ENCODE measurements around the gene GNAO1. TPM values are rescaled to one million over a fixed set of nuclear protein-coding genes. Genes with fewer than 3 reads are reported as not detected.

GNAO1 gene
- total and polyA plus RNA-seq, 9 of the 15 experiments (the other 6 are each of a cell fraction or from before 2014, with no cell fraction given) = 0.07 to 0.42 (median 0.08) TPM; not detected in 5

DNA sequence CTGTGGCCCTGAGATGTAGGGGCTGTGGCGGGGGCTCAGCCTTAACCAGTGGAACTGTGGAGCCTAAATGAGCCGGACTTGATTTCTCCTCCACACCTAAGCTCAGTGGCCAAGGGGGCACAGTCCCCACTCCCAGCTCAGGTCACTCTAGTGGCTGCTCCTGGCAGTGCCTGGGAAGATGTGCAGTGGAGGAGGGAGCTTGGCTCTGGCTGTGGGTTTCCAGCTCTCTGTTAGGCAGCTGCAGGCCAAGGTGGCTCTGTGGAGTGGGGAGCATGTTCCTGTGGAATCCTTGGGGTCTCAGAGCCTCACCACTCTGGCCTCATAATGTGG, 157.8 kb downstream of the GNAO1 start (continued):
- TF ChIP-seq, protein P1, sequence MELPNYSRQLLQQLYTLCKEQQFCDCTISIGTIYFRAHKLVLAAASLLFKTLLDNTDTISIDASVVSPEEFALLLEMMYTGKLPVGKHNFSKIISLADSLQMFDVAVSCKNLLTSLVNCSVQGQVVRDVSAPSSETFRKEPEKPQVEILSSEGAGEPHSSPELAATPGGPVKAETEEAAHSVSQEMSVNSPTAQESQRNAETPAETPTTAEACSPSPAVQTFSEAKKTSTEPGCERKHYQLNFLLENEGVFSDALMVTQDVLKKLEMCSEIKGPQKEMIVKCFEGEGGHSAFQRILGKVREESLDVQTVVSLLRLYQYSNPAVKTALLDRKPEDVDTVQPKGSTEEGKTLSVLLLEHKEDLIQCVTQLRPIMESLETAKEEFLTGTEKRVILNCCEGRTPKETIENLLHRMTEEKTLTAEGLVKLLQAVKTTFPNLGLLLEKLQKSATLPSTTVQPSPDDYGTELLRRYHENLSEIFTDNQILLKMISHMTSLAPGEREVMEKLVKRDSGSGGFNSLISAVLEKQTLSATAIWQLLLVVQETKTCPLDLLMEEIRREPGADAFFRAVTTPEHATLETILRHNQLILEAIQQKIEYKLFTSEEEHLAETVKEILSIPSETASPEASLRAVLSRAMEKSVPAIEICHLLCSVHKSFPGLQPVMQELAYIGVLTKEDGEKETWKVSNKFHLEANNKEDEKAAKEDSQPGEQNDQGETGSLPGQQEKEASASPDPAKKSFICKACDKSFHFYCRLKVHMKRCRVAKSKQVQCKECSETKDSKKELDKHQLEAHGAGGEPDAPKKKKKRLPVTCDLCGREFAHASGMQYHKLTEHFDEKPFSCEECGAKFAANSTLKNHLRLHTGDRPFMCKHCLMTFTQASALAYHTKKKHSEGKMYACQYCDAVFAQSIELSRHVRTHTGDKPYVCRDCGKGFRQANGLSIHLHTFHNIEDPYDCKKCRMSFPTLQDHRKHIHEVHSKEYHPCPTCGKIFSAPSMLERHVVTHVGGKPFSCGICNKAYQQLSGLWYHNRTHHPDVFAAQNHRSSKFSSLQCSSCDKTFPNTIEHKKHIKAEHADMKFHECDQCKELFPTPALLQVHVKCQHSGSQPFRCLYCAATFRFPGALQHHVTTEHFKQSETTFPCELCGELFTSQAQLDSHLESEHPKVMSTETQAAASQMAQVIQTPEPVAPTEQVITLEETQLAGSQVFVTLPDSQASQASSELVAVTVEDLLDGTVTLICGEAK (IDR thresholded peaks at IDR 0.05) = no peak
- TF ChIP-seq, protein P1 (CRISPR knock-in tag; IDR thresholded peaks at IDR 0.05) = no peak
- TF ChIP-seq ZNF354B (CRISPR knock-in tag; IDR thresholded peaks at IDR 0.05) (no peak), JUNB (CRISPR knock-in tag; conservative IDR thresholded peaks at IDR 0.05) (no peak), PTRF (tag; IDR thresholded peaks at IDR 0.05) (no peak), ZNF778 (CRISPR knock-in tag; IDR thresholded peaks at IDR 0.05) (no peak), ZBTB1 (CRISPR knock-in tag; IDR thresholded peaks at IDR 0.05; ENCODE audit: borderline replicate concordance, low read depth) (no peak), MTA3 (IDR thresholded peaks at IDR 0.05; ENCODE audit: borderline replicate concordance) (no peak), FOXK1 (CRISPR knock-in tag; IDR thresholded peaks at IDR 0.05; ENCODE audit: borderline replicate concordance) (no peak)
- TF ChIP-seq, protein P2, sequence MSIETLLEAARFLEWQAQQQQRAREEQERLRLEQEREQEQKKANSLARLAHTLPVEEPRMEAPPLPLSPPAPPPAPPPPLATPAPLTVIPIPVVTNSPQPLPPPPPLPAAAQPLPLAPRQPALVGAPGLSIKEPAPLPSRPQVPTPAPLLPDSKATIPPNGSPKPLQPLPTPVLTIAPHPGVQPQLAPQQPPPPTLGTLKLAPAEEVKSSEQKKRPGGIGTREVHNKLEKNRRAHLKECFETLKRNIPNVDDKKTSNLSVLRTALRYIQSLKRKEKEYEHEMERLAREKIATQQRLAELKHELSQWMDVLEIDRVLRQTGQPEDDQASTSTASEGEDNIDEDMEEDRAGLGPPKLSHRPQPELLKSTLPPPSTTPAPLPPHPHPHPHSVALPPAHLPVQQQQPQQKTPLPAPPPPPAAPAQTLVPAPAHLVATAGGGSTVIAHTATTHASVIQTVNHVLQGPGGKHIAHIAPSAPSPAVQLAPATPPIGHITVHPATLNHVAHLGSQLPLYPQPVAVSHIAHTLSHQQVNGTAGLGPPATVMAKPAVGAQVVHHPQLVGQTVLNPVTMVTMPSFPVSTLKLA (conservative IDR thresholded peaks at IDR 0.05) = no peak
- TF ChIP-seq, protein P3, sequence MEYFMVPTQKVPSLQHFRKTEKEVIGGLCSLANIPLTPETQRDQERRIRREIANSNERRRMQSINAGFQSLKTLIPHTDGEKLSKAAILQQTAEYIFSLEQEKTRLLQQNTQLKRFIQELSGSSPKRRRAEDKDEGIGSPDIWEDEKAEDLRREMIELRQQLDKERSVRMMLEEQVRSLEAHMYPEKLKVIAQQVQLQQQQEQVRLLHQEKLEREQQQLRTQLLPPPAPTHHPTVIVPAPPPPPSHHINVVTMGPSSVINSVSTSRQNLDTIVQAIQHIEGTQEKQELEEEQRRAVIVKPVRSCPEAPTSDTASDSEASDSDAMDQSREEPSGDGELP (CRISPR knock-in tag; IDR thresholded peaks at IDR 0.05; ENCODE audit: borderline replicate concordance) = no peak
